ENCODE measurements around the gene PODXL2. TPM values are rescaled to one million over a fixed set of nuclear protein-coding genes. Genes with fewer than 3 reads are reported as not detected.

The PODXL2 gene
- total RNA-seq, 2 donors from 2014 or later = 8.3 to 14.2 TPM

GRCh38 chr3:127688022-127688415, 59.0 kb downstream of the PODXL2 start:
- H3K4me3 ChIP-seq = no peak overlapping the region
- DNase-seq (peak in 1 of 4 donors; percentile 1), ATAC-seq (no peak)
- no peaks in the 10 kb centered on the region for H3K9me3 ChIP-seq
- TF ChIP-seq POLR2A (IDR thresholded peaks at IDR 0.05) = no peak
- TF ChIP-seq, protein P1, sequence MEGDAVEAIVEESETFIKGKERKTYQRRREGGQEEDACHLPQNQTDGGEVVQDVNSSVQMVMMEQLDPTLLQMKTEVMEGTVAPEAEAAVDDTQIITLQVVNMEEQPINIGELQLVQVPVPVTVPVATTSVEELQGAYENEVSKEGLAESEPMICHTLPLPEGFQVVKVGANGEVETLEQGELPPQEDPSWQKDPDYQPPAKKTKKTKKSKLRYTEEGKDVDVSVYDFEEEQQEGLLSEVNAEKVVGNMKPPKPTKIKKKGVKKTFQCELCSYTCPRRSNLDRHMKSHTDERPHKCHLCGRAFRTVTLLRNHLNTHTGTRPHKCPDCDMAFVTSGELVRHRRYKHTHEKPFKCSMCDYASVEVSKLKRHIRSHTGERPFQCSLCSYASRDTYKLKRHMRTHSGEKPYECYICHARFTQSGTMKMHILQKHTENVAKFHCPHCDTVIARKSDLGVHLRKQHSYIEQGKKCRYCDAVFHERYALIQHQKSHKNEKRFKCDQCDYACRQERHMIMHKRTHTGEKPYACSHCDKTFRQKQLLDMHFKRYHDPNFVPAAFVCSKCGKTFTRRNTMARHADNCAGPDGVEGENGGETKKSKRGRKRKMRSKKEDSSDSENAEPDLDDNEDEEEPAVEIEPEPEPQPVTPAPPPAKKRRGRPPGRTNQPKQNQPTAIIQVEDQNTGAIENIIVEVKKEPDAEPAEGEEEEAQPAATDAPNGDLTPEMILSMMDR (IDR thresholded peaks at IDR 0.05) = no peak
- WGBS, 2 donors = 57 to 62% methylated on average over 2 of the region's 2 CpGs
- no peak overlapping the region for H3K27ac ChIP-seq
- H3K4me1 ChIP-seq = no peaks in the 10 kb centered on the region
- no peaks in the 10 kb centered on the region for H3K27me3 ChIP-seq
- intact Hi-C loops (cut with DNase I) = loop anchor here (10.0 kb wide), 1 partner anchor 113 kb away; no protein-coding TSS in a partner anchor
- no peaks in the 10 kb centered on the region for H3K36me3 ChIP-seq (replicated peaks in 1 of 2; ENCODE audit: insufficient read depth in 1 of 2, low read depth in 2 of 2)

- Histone ChIP-seq H3K4me3 (no peak overlapping the region), H3K36me3 (replicated peaks in 1 of 2; ENCODE audit: insufficient read depth in 1 of 2, low read depth in 2 of 2) (no peaks in the 10 kb centered on the region), H3K27ac (no peak overlapping the region), H3K4me1 (no peaks in the 10 kb centered on the region), H3K9me3 (no peaks in the 10 kb centered on the region), H3K27me3 (no peaks in the 10 kb centered on the region)
- intact Hi-C loops (cut with DNase I) = loop anchor here (10.0 kb wide), 1 partner anchor 114 kb away; no protein-coding TSS in a partner anchor
- ATAC-seq (no peak), DNase-seq (peak in 3 of 4 donors; percentile 13 to 66 (median 37))
- TF ChIP-seq POLR2A (IDR thresholded peaks at IDR 0.05) = no peak
- TF ChIP-seq, protein P1 (IDR thresholded peaks at IDR 0.05) = no peak
- 69 to 78% methylated on average over 20 of the region's 20 CpGs for WGBS, 2 donors
Observed at GRCh38 chr3:127688416-127689265, 59.7 kb downstream of the PODXL2 start.

DNA sequence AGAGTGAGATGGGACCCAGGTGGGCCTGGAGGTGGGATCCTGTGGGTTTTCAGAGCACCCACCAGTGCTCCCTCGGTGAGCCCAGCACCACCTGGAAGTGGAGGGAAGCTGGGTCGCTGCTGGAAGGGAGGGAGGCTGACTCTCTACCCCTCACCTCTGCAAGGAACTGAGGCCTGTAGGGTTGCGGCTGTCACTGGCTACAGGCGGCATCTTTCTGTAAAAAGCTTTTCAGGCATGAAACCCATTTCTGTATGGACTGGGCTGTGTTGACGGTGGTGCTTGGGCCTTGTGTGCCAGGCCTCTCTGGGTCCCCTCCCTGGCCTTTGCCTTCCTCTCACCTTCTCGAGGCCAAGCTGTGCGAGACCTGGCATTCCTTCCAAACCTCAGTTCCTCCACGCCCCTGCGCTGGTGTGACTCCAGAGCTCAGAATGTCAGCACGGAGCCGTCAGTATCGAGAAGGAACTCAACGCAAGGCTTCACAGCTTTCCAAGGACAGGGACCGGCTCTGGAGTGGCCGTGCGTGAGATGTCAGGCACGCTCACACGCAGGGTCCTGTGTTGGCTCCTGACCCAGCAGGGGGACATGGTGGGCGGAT, 60.4 kb downstream of the PODXL2 start:
- no peak for ATAC-seq
- H3K27me3 ChIP-seq = no peaks in the 10 kb centered on the region
- H3K9me3 ChIP-seq = no peaks in the 10 kb centered on the region
- H3K4me1 ChIP-seq = no peaks in the 10 kb centered on the region
- no peak overlapping the region for H3K27ac ChIP-seq
- intact Hi-C loops (cut with DNase I) = loop anchor here (10.0 kb wide), 1 partner anchor 115 kb away; no protein-coding TSS in a partner anchor
- no peak overlapping the region for H3K4me3 ChIP-seq
- no peak for TF ChIP-seq POLR2A (IDR thresholded peaks at IDR 0.05)
- TF ChIP-seq, protein P1 (IDR thresholded peaks at IDR 0.05) = no peak
- WGBS, 2 donors = 86 to 87% methylated on average over 11 to 19 of the region's 19 CpGs
- H3K36me3 ChIP-seq (replicated peaks in 1 of 2; ENCODE audit: insufficient read depth in 1 of 2, low read depth in 2 of 2) = no peaks in the 10 kb centered on the region
- DNase-seq = peak in 3 of 4 donors; percentile 2 to 11 (median 6)

GRCh38 chr3:127690106-127690505, 61.1 kb downstream of the PODXL2 start:
- 70 to 77% methylated on average over 2 to 4 of the region's 4 CpGs for WGBS, 2 donors
- intact Hi-C loops (cut with DNase I) = no loop called here
- Histone ChIP-seq H3K27ac (no peak overlapping the region), H3K36me3 (replicated peaks in 1 of 2; ENCODE audit: insufficient read depth in 1 of 2, low read depth in 2 of 2) (no peaks in the 10 kb centered on the region), H3K27me3 (no peaks in the 10 kb centered on the region), H3K4me1 (no peaks in the 10 kb centered on the region), H3K4me3 (no peak overlapping the region), H3K9me3 (no peaks in the 10 kb centered on the region)
- DNase-seq (peak in 2 of 4 donors; percentile 4 to 22), ATAC-seq (no peak)
- TF ChIP-seq POLR2A (IDR thresholded peaks at IDR 0.05) = no peak
- TF ChIP-seq, protein P1 (IDR thresholded peaks at IDR 0.05) = no peak
